ENCODE measurements around the gene NMRK1. TPM values are rescaled to one million over a fixed set of nuclear protein-coding genes. Genes with fewer than 3 reads are reported as not detected.

Gene NMRK1
- total RNA-seq, 2 donors from 2014 or later = 16.2 to 34.1 TPM

- no peaks in the 10 kb centered on the region for H3K27me3 ChIP-seq (replicated peaks; ENCODE audit: insufficient read depth)
- H3K36me3 ChIP-seq = no peaks in the 10 kb centered on the region
- H3K27ac ChIP-seq = no peak overlapping the region
- WGBS = 95% methylated on average over 7 of the region's 7 CpGs
- H3K4me1 ChIP-seq (replicated peaks) = no peaks in the 10 kb centered on the region
- TF ChIP-seq POLR2A (IDR thresholded peaks at IDR 0.05) (no peak), CTCF (IDR thresholded peaks at IDR 0.05) (no peak), POLR2AphosphoS5 (IDR thresholded peaks at IDR 0.05) (no peak)
- no peaks in the 10 kb centered on the region for H3K9me3 ChIP-seq
- intact Hi-C loops (cut with DNase I) = no loop called here
- no peak overlapping the region for H3K4me3 ChIP-seq
- DNase-seq (ENCODE audit: low spot score) = no peak
These were observed 21.4 kb upstream of the NMRK1 start for GRCh38 chr9:75109210-75109839.

- TF ChIP-seq POLR2AphosphoS5 (IDR thresholded peaks at IDR 0.05) = no peak
- TF ChIP-seq POLR2A (IDR thresholded peaks at IDR 0.05) = no peak
- no peak for TF ChIP-seq CTCF (IDR thresholded peaks at IDR 0.05)
- Histone ChIP-seq H3K36me3 (no peaks in the 10 kb centered on the region), H3K4me3 (no peak overlapping the region), H3K27ac (no peak overlapping the region), H3K9me3 (no peaks in the 10 kb centered on the region), H3K27me3 (replicated peaks; ENCODE audit: insufficient read depth) (no peaks in the 10 kb centered on the region), H3K4me1 (replicated peaks) (no peaks in the 10 kb centered on the region)
- WGBS = 53% methylated on average over 4 of the region's 4 CpGs
- no peak for DNase-seq (ENCODE audit: low spot score)
- intact Hi-C loops (cut with DNase I) = no loop called here
These were observed 20.6 kb upstream of the NMRK1 start for GRCh38 chr9:75108571-75108970.

- TF ChIP-seq POLR2A (IDR thresholded peaks at IDR 0.05) = no peak
- no peak for TF ChIP-seq CTCF (IDR thresholded peaks at IDR 0.05)
- TF ChIP-seq POLR2AphosphoS5 (IDR thresholded peaks at IDR 0.05) = no peak
- no peak for DNase-seq (ENCODE audit: low spot score)
- Histone ChIP-seq H3K4me3 (no peak overlapping the region), H3K36me3 (no peaks in the 10 kb centered on the region), H3K9me3 (no peaks in the 10 kb centered on the region), H3K4me1 (replicated peaks) (no peaks in the 10 kb centered on the region), H3K27ac (no peak overlapping the region), H3K27me3 (replicated peaks; ENCODE audit: insufficient read depth) (no peaks in the 10 kb centered on the region)
- 68% methylated on average over 6 of the region's 6 CpGs for WGBS
- intact Hi-C loops (cut with DNase I) = no loop called here
These were observed 18.9 kb upstream of the NMRK1 start for GRCh38 chr9:75106857-75107256.

GRCh38 chr9:75105841-75106240 is 17.9 kb upstream of the NMRK1 start:
- Histone ChIP-seq H3K27me3 (replicated peaks; ENCODE audit: insufficient read depth) (no peaks in the 10 kb centered on the region), H3K4me3 (no peak overlapping the region), H3K9me3 (no peaks in the 10 kb centered on the region), H3K27ac (no peak overlapping the region), H3K4me1 (replicated peaks) (no peaks in the 10 kb centered on the region), H3K36me3 (no peaks in the 10 kb centered on the region)
- TF ChIP-seq CTCF (IDR thresholded peaks at IDR 0.05) (no peak), POLR2AphosphoS5 (IDR thresholded peaks at IDR 0.05) (no peak), POLR2A (IDR thresholded peaks at IDR 0.05) (no peak)
- 72% methylated on average over 2 of the region's 2 CpGs for WGBS
- intact Hi-C loops (cut with DNase I) = no loop called here
- DNase-seq (ENCODE audit: low spot score) = no peak

- 94% methylated on average over 2 of the region's 2 CpGs for WGBS
- Histone ChIP-seq H3K27me3 (replicated peaks; ENCODE audit: insufficient read depth) (no peaks in the 10 kb centered on the region), H3K4me3 (no peak overlapping the region), H3K4me1 (replicated peaks) (no peaks in the 10 kb centered on the region), H3K36me3 (no peaks in the 10 kb centered on the region), H3K27ac (no peak overlapping the region), H3K9me3 (no peaks in the 10 kb centered on the region)
- DNase-seq (ENCODE audit: low spot score) = no peak
- TF ChIP-seq CTCF (IDR thresholded peaks at IDR 0.05) (no peak), POLR2AphosphoS5 (IDR thresholded peaks at IDR 0.05) (no peak), POLR2A (IDR thresholded peaks at IDR 0.05) (no peak)
- intact Hi-C loops (cut with DNase I) = no loop called here
These were observed 17.1 kb upstream of the NMRK1 start for GRCh38 chr9:75105019-75105540.

Measured in prostate gland (tissue), 2 donors.